CD4-positive, alpha-beta T cell treated with Interleukin-15 for 4 hours (primary cell): Measurements from ENCODE around the gene IFNLR1.
"Not testable (repeated sequence)": the region's sequence is repeated elsewhere in the genome, so short reads cannot be mapped to it uniquely, and the experiment has no call there.

Source experiments
- DNase-seq: peaks from one replicate; pipeline ENCODE4 v3.0.0-alpha.2; 2020; ENCODE audit warnings: low spot score

Gene IFNLR1

DNA sequence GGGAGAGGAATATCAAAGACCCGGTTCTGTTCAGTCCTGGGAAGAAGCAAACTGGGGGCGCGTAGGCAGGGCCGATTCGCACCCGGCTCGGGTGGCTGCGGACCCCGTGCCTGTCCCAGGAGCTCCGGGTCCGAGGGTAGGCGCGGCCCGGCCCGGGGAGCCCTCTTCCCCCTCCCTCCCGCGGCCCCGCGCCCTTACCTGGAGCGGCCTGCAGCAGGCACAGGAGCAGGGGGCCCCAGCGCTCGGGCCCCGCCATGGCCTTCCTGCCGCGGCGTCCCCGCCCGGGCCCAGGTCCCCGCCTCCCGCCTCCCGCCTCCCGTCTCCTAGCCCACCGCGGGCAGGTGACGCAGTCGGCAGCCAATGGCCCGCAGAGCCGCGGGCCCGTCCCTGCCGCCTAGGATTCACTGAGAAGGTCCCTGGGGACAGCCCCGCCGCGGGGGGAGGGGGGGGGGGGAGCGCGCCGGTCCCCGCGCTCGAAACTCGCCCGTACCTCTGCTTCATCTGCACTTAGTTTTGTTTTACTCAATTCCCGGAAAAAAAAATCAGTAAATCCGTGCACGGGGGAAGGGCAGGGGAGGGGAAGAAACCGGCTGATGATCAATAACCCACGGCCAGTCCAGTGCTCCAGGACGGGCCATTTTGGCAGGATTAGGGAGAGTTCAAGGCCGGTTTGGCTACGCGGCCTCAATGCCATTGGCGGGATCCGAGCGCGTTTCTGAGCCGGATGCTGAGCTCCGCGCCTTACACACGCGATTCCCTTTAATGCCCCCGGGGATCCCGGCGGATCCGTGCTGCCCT, at the start of gene IFNLR1:
Gene IFNLR1, minus strand, starts transcription at position 297 of the 798 bp plus-strand sequence. Its CDS starts 41 bp downstream, at position 256.
- peak; percentile 69 for DNase-seq

DNA sequence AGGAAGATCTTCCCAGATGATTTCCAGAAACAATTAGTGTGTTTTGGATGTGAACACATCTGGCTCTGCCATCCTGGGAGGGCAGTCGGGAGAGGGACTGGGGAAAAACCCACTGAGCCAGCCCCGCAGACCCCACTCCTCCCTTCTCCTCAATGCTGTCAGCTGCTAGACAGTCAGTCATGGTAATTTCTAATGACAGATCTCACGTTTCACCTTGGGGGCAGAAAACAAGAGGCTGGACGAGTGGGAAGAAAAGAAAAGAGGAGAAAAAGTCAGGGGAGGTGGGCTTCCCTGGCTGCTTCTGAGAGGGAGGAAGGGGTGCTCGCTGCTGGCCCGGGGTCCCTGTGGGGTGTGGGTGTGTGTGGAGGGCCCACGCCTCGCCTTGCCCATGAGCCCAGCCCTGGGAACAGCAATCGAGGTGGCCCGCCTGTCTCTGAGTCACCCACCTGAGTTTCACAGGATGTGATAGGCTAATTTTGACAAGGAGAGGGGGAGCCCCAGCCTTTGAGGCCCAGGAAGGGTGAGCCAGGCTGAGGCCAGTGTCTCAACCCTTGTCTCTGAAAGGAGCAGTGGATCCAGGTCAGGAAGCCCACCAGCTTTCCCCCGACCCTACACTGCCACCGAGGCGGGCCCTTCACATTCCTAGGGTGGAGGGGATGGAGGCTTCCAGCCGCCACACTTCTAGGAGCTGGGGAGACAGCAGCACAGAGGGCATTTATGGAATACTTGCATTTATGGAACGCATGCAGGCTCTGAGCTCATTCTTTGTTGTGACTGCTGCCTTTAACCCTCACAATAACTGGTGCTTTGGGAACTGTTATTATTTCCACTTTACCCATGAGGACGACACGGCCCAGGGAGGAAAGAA, 49.1 kb upstream of the IFNLR1 start:
- no peak for DNase-seq

DNA sequence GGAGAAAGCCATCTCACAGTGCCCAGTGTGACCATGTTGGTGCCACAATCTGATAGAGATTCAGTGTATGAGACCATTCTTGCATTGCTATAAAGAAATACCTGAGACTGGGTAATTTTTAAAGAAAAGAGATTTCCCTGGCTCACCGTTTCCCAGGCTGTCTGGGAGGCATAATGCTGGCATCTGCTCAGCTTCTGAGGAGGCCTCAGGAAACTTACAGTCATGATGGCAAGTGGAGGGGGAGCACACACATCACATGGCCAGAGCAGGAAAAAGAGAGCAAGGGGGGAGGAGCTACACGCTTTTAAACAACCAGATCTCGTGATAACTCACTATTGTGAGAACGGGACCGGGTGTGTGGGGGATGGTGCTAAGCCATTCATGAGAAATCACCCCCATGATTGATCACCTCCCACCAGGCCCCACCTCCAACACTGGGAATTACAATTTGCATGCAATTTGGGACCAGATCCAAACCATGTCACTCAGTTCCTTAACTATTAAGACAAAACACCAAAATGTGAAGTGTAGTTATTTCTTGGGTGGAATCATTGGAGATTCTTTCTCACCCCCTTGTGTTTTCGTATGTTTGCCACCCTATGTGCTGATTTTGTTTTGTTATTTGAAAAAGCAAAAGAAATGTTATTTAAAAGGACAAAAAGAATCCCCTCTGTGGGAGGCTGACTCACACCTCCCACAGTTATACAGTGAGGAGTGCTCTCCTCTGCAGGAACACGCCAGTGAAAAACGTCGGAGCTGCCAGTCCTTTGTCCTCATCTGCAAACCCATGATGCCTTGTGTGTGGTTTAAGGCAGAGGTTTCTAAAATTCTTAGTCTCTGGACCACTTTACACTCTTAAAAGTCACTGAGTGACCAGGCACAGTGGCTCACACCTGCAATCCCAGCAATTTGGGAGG, 46.9 kb upstream of the IFNLR1 start:
- DNase-seq: no peak

GRCh38 chr1:24231701-24232100, 44.6 kb upstream of the IFNLR1 start:
- no peak for DNase-seq

DNA sequence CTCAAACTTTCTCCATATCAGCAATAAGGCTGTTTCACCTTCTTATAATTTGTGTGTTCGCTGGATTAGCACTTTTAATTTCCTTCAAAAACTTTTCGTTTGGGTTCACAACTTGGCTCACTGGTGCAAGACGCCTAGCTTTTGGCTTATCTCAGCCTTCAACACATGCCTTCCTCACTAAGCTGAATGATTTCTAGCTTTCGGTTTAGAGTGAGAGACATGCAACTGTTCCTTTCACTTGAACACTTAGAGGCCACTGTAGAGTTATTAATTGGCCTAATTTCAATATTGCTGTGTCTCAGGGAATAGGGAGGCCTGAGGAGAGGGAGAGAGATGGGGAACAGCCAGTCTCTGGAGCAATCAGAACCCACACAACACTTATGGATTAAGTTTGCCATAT, 41.2 kb upstream of the IFNLR1 start:
- DNase-seq: no peak

DNA sequence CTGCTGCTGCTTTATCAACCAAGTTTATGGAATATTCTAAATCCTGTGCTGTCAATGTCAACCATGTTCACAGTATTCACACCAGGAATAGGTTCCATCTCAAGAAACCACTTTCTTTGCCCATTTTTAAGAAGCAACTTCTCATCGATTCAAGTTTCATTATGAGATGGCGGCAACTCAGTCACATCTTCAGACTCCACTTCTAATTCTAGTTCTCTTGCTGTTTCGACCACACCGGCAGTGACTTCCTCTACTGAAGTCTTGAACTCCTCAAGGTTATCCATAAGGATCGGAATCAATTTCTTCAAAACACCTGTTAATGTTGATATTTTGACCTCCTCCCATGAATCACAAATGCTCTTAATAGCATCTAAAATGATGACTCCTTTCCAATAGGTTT, 39.7 kb upstream of the IFNLR1 start:
- DNase-seq: no peak

DNA sequence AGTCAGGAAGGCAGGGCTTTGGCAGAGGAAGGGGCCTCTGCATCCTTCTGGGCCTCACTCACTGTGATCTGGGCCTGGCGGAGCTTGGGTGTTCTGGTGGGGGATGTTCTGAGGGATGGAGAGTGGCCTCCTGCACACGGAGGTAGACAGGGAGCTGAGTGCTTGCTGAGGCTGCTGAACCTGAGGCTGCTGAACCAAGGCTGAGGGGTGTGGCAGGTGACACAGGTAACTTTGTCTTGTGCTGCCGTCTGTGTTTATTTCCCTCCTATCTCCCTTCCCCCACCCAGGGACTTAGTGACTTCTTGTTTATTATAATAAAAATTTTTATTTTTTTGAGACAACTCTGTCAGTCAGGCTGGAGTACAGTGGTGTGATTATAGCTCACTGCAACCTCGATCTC, 37.7 kb upstream of the IFNLR1 start:
- DNase-seq: no peak

DNA sequence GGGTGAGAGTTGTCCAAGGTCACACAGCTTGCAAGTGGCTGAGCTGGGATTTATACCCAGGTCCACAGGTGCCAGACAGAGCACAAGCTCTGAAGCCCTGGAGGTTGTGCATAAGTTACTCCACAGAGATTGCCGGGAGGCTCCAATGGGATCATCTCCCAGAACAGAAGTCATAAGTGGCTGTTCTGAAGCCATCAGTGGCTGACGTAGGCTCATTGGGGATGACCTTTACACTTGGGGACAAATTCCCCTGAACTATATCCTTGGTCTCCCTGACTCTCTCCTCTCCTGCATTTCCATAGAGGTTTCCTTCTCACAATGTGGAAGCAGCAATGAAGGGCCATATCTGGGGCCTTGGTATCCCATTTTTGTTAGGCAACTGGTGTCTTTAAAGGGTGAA, 37.0 kb upstream of the IFNLR1 start:
- DNase-seq: no peak

DNA sequence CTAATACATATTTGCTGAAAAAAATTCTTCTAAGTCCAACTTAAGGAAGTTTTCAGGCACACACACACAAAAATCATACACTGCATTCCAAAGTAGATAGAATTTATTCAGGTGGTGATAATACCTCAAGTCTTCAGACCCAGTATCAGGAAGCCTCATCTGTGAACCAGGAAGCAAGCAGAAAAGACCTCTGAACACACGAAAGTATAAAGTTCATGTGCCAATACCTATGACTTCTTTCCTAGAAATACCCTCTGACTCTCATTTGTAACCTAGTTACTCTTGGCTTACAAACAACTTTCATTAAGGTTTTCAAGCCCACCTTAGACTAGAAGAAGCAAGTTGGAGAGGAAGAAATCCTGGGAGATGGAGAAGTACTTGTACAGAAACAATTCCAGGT, 35.7 kb upstream of the IFNLR1 start:
- DNase-seq: no peak

DNA sequence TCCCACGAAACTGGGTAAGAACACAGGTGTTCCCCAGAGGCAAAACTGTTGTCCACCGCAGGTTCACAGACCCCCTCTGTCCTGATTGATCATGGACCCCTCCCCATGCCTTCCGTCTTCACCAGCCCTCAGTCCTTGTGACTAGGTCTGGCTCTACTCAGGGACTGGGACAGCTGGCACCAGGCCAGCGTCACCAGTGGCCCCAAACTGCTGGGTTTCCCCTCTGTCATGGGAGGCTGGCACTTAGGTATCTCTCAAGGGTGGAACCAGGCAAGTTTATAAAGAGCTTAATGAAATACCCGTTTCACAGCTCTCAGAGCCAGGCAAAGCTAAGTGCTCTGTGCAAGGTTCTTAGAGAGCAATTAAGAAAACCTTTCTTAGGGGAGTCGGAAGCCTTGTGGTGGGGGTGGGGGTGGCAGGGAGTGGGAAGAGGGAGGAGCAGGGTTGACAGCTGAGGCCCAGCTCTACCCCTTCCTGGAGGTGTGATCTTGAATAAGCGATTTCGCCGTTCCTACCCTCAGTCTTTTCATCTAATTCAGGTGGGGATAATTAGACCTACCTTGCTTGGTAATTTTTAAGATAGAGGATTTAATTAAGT, 35.0 kb upstream of the IFNLR1 start:
- no peak for DNase-seq

DNA sequence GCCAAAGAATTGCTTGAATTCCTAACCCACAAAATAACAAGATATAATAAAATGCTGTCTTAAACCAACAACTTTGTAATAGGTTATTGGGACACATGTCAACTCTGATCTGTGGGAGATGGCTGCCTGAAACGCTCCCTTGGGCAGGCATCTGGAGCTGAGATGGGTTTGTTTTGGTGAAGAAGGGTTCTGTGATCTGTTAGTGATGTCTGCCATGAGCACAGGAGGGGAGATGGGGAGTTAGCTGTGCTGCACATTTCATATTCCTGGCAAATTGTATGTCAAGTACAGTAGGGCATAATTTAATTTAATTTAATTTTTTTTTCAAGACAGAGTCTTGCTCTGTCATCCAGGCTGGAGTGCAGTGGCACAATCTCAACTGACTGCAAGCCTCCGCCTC, 34.2 kb upstream of the IFNLR1 start:
- DNase-seq: no peak

DNA sequence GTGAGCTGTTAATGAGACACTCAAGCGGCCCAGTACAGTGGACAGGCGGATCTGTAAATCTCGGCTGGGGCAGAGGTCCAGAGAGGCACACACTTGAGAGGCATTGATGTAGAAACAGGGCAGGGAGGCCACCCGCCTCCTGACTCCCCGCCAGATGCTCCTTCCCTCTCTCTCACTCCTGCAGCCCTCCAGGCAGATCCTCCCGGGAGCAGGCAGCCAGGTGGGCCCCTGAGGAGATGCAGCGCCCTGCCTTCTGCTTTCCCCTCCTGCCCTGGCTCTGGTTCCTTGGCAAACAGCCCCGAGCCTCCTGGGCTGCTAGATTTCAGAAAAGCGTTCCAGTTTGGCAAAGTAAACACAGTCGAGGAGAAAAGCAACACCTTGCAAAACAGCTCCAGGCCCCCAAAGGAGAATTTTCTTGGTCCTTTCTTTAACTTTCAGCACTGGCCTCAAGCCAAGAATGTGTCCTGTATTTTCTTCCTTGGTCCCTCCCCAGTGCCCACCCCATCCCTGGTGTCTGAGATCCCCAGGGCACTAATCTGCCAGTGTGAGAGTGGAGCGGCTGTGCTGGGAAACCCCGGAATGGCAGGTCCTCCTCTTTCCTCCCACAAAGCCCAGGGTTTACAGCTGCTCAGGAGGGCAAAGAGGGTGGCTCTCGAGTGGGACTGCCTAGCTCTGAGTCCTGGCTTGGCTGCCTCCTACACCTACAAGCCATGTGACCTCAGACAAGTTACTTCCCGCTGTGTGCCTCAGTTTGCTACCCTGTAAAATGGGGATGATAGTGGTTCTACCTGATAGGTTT, 29.4 kb upstream of the IFNLR1 start:
- DNase-seq: no peak

DNA sequence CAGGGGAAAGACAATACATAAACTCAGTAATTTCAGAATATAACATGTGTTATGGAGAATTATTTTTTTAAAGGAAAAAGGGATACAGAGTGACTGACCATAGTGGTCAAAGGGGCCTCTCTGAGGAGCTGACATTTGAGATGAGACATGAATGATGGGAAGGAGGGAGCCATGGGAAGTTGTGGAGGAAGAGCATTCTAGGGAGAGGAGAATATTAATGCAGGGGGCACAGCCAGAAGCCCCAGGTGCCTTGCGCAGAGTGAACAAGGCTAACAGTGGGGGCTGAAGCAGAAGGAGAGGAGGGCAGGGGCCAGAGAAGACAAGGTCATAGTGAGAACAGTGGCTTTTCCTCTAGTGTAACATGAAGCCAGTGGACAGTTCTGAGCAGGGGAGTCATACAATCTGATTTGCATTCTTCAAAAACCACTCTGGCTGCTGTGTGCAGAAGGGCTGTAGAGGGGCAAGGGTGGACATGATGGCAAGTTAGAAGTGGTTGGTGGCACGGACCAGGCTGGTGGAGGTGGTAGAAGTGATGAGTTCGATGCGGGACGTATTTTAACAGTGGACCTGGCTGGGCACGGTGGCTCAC, 28.2 kb upstream of the IFNLR1 start:
- DNase-seq: no peak

- no peak for DNase-seq
Observed at GRCh38 chr1:24212376-24212775, 25.3 kb upstream of the IFNLR1 start.

GRCh38 chr1:24210195-24210627, 23.1 kb upstream of the IFNLR1 start:
- DNase-seq: no peak

- DNase-seq: no peak
Observed at GRCh38 chr1:24209097-24209496, 22.0 kb upstream of the IFNLR1 start.

DNA sequence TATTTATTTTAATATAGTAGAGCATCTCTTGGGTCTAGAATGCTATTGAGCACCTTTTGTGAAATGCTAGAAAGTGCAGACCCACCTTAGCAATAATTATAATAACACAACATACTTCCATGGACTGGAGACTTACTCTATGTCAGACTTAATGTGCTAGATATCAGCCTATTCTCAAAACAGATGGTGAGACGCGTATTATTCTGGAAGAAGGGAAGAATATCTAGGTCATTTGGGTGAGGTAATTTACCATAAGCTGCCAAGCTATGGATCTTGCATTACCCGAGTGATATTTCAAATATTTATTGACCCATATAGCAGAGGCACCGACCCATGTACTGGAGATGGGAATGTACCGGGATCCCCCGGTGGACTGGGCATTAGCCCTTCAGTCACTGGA, 20.6 kb upstream of the IFNLR1 start:
- no peak for DNase-seq

DNA sequence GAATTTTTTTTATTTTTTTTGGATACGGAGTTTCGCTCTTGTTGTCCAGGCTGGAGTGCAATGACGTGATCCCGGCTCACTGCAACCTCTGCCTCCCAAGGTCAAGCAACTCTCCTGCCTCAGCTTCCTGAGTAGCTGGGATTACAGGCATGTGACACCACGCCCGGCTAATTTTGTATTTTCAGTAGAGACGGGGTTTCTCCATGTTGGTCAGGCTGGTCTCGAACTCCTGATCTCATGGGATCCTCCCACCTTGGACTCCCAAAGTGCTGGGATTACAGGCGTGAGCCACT, 20.3 kb upstream of the IFNLR1 start:
- not testable (repeated sequence) for DNase-seq

- no peak for DNase-seq
Observed at GRCh38 chr1:24206516-24207394, 19.7 kb upstream of the IFNLR1 start.

DNA sequence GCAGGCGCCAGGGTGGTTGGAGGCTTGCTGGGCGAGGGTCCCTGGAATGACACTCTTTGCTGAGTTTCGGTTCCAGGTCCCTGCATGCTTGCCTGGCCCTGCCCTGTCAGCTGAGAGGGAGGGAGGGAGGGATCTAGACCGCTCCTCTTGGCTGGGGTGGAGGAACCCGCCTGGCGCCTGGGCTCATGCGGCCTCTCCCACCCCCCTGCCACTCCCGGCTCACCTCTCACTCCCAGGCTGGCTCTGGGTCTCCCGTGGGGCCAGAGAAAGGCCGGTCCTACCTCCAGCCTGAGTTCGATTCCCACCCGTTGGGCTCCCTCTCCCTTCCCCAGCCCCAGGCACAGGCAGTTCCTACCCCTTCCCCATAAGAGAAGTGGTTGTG, 19.0 kb upstream of the IFNLR1 start:
- no peak for DNase-seq
